Bronchial epithelial cell (primary cell): ENCODE data around the gene ODAD4. TPM values are rescaled to one million over a fixed set of nuclear protein-coding genes. Genes with fewer than 3 reads are reported as not detected.

Experiments
- DNase-seq: peaks from one replicate; pipeline ENCODE4 v3.0.0-alpha.2; 2010; ENCODE audit warnings: low read depth
- FAIRE-seq: peaks from 2 replicates; lab custom pipeline; 2011; peaks lifted over from hg19 to GRCh38; lab: Jason Lieb, UNC
- H3K27me3 ChIP-seq: 2 replicates; pipeline ENCODE4 v1.5.1; 2011; ENCODE audit warnings: low read length; ENCODE audit not compliant: control insufficient read depth, insufficient read depth
- H3K36me3 ChIP-seq: 2 replicates; pipeline ENCODE4 v1.5.1; 2011; ENCODE audit warnings: low read length; ENCODE audit not compliant: control insufficient read depth, insufficient read depth
- H3K4me3 ChIP-seq: 2 replicates; pipeline ENCODE4 v1.5.1; 2011; ENCODE audit warnings: mild to moderate bottlenecking, low read depth, low read length, control low read depth
- CTCF ChIP-seq: IDR thresholded peaks from 2 replicates; pipeline ENCODE4 v1.5.1; 2011; ENCODE audit warnings: mild to moderate bottlenecking, moderate library complexity, low read length, control low read depth, inconsistent platforms; ENCODE audit not compliant: insufficient read depth, severe bottlenecking
- total RNA-seq: library from RNA; depleted of rRNA; stranded (reverse); fragments of >200 nt; gene quantifications from 2 replicates; pipeline ENCODE4 v1.2.1, GENCODE V29; 2014

Gene ODAD4
- total RNA-seq, 1 donor from 2014 or later: 0.26 TPM

- H3K4me3 ChIP-seq: no peak overlapping the region
- H3K27me3 ChIP-seq: no peaks in the 10 kb centered on the region
- DNase-seq (no peak), FAIRE-seq (no peak)
- no peak for TF ChIP-seq CTCF
- H3K36me3 ChIP-seq: peaks cover 37% of the 10 kb centered on the region
These were observed 39.0 kb upstream of the ODAD4 start for GRCh38 chr17:41891135-41892020.

- Histone ChIP-seq H3K27me3 (no peaks in the 10 kb centered on the region), H3K36me3 (peaks cover 44% of the 10 kb centered on the region), H3K4me3 (no peak overlapping the region)
- no peak for FAIRE-seq
- TF ChIP-seq CTCF: no peak
- DNase-seq: no peak
These were observed 38.4 kb upstream of the ODAD4 start for GRCh38 chr17:41892021-41892376.

- peaks cover 47% of the 10 kb centered on the region for H3K36me3 ChIP-seq
- no peak for TF ChIP-seq CTCF
- FAIRE-seq: no peak
- DNase-seq: no peak
- no peaks in the 10 kb centered on the region for H3K27me3 ChIP-seq
- no peak overlapping the region for H3K4me3 ChIP-seq
These were observed 37.0 kb upstream of the ODAD4 start for GRCh38 chr17:41893384-41893783.

GRCh38 chr17:41894791-41895331 is 35.6 kb upstream of the ODAD4 start:
- no peaks in the 10 kb centered on the region for H3K27me3 ChIP-seq
- peaks cover 49% of the 10 kb centered on the region for H3K36me3 ChIP-seq
- DNase-seq (peak; percentile 20), FAIRE-seq (no peak)
- H3K4me3 ChIP-seq: no peak overlapping the region
- no peak for TF ChIP-seq CTCF

GRCh38 chr17:41895617-41896016 is 34.8 kb upstream of the ODAD4 start:
- Histone ChIP-seq H3K4me3 (no peak overlapping the region), H3K36me3 (peaks cover 50% of the 10 kb centered on the region), H3K27me3 (no peaks in the 10 kb centered on the region)
- DNase-seq (no peak), FAIRE-seq (no peak)
- no peak for TF ChIP-seq CTCF
